Measurements from ENCODE around the gene PSMD3. TPM values are rescaled to one million over a fixed set of nuclear protein-coding genes. Genes with fewer than 3 reads are reported as not detected.

PSMD3 gene
- total and polyA plus RNA-seq, 9 of the 15 experiments (the other 6 are each of a cell fraction or from before 2014, with no cell fraction given), result 2.0 to 251 (median 135) TPM

- peak; percentile 57; the same call in 1 of the 2 replicates for TF ChIP-seq REST (IDR thresholded peaks at IDR 0.05; ENCODE audit: borderline replicate concordance)
- TF ChIP-seq REST (CRISPR knock-in tag; IDR thresholded peaks at IDR 0.05; ENCODE audit: low read depth), result no peak
- TF ChIP-seq RBFOX2 (IDR thresholded peaks at IDR 0.05; ENCODE audit: low read depth, low read length), result peak; percentile 36
- no peak for TF ChIP-seq L3MBTL2 (IDR thresholded peaks at IDR 0.05)
- no peak for TF ChIP-seq SMARCE1 (IDR thresholded peaks at IDR 0.05)
- peak; percentile 52; the same call in 1 of the 2 replicates for TF ChIP-seq TFAP4 (CRISPR knock-in tag; IDR thresholded peaks at IDR 0.05; ENCODE audit: borderline replicate concordance)
- TF ChIP-seq RAD21 (CRISPR knock-in tag; conservative IDR thresholded peaks at IDR 0.05 in 1 of 2, IDR thresholded peaks at IDR 0.05 in 1 of 2), result peak in 1 of 2 experiments; percentile 70; a peak in 3 of 4 replicates
- TF ChIP-seq HNRNPH1 (optimal IDR thresholded peaks at IDR 0.05; ENCODE audit: low read depth, low read length), result no peak
- TF ChIP-seq ZNF589 (CRISPR knock-in tag; IDR thresholded peaks at IDR 0.05; ENCODE audit: low read depth), result no peak
- no peak for TF ChIP-seq ZNF609 (CRISPR knock-in tag; IDR thresholded peaks at IDR 0.05; ENCODE audit: borderline replicate concordance)
- TF ChIP-seq MTA3 (IDR thresholded peaks at IDR 0.05; ENCODE audit: borderline replicate concordance), result peak; percentile 18; the same call in 1 of the 2 replicates
- TF ChIP-seq MXI1 (IDR thresholded peaks at IDR 0.05; ENCODE audit: low read depth, low read length), result no peak
Measured at GRCh38 chr17:40026816-40027613, 46.4 kb downstream of the PSMD3 start (continued).

All from K562 (cell line).